GM23338 (cell line): ENCODE results near the gene ORC4.

Source experiments
- CREB1 ChIP-seq: fragments of 250-450 bp; sonication (Bioruptor Pico); IDR thresholded peaks from 2 replicates; pipeline ENCODE4 v1.5.0; 2020; ENCODE audit warnings: low read depth, mild to moderate bottlenecking, moderate library complexity
- CTCF ChIP-seq, 2 experiments: fragments of 200-600 bp in 1 of 2; sonication (generic) in 1 of 2; conservative IDR thresholded peaks; 2 replicates each; pipeline versions ENCODE4 v1.5.1 to v1.6.1; 2016 to 2017; ENCODE audit warnings: antibody characterized with exemption in 2 of 2, low read depth in 2 of 2, mild to moderate bottlenecking in 2 of 2, moderate library complexity in 1 of 2
- EZH2 ChIP-seq: fragments of 200-600 bp; sonication (generic); IDR thresholded peaks from one replicate; pipeline ENCODE4 v1.8.0; 2017; ENCODE audit warnings: antibody characterized with exemption, mild to moderate bottlenecking, low read depth; ENCODE audit not compliant: unreplicated experiment
- POLR2AphosphoS5 ChIP-seq: IDR thresholded peaks from 2 replicates; pipeline ENCODE4 v1.6.1; 2016; ENCODE audit warnings: antibody characterized with exemption, low read depth

GRCh38 chr2:147989102-147989501 lies 31.4 kb downstream of the ORC4 start:
- TF ChIP-seq CTCF (conservative IDR thresholded peaks at IDR 0.05; ENCODE audit: low read depth in 2 of 2) = no peak
- TF ChIP-seq POLR2AphosphoS5 = no peak
- TF ChIP-seq EZH2 = no peak
- TF ChIP-seq CREB1 (CRISPR knock-in tag) = no peak
